GM18508 (cell line): ENCODE measurements around the gene UBP1.
"Not testable (repeated sequence)": the region's sequence is repeated elsewhere in the genome, so short reads cannot be mapped to it uniquely, and the experiment has no call there.

Experiments used
- ATAC-seq: cut with Tn5 transposase; IDR thresholded peaks from one replicate; pipeline ENCODE4 v1.9.1; 2021; ENCODE audit warnings: moderate number of reproducible peaks; ENCODE audit not compliant: insufficient read depth, unreplicated experiment

UBP1 gene

DNA sequence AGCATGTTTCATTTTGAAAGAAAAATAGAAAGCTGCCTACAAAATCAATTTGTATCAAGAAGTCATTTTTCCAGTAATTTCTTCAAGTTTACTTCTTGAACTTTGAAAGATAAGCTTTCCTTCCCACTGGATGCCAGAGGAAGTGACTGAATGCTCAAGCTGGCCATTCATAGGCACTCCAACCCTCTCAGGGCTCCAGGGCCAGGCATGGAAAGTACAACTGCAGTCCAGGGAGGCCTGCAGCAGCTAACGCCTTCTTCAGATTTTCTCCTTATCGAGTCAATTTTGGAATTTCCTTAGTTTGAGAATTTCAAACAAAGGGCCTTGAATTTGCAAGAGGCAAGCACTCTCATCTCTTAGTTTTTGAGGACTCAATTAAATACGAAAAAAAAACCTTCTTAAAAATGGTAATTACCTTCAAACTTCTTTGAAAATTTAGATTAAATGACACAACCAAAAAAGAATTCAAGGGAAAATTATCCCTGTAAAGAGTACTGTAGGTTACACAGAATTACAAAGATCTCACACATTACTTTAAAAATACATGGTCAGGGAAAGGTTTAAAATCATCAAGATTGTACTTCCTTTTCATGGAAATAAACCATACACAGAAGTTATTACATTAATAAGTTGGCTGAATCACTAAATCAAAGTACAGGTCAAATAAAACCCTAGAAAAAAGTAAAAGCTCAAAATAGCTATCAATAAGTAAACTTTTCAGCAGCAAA is 2.5 kb downstream of the UBP1 start:
- ATAC-seq, result no peak

DNA sequence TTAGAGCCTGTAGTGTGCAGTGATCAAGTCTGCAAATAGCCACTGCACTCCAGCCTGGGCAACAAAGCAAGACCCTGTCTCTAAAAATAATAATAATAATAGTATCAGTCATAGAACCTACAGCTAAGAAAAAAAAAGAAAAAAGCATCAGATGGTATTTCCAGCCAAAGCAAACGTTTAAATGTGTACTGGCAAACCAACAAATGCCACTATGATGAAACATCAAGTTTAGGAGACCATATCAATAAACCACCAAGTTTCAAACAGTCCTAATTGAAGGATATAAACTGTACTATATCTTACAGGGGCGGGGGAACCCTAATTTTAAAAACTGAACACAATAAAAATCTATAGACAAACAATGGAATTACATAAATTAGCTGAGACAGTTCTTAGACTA is 6.4 kb downstream of the UBP1 start:
- no peak for ATAC-seq

- ATAC-seq, result no peak
Measured at GRCh38 chr3:33430571-33430970, 9.6 kb downstream of the UBP1 start.

- no peak for ATAC-seq
Measured at GRCh38 chr3:33430061-33430460, 10.1 kb downstream of the UBP1 start.

GRCh38 chr3:33429306-33429705 is 10.9 kb downstream of the UBP1 start:
- ATAC-seq, result not testable (repeated sequence)

DNA sequence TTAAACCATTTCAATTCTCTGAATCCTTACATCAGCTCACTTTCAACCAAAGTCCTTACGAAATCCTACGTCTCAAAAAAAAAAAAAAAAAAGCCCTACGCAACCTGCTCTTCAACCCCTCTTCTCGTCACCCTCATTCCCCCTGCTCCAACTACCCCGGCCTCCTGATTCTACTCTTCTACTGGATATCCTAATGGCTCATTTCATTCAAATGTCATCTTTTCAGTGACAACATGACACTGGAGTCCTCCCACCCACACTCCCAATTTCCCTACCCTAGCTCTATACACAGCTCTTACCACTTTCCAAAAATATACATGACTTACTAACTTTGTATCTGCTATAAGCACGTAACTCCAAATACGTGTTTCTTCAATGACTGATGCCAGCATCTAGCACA is 11.5 kb downstream of the UBP1 start:
- ATAC-seq, result no peak

GRCh38 chr3:33426630-33427317 is 13.4 kb downstream of the UBP1 start:
- ATAC-seq, result no peak

DNA sequence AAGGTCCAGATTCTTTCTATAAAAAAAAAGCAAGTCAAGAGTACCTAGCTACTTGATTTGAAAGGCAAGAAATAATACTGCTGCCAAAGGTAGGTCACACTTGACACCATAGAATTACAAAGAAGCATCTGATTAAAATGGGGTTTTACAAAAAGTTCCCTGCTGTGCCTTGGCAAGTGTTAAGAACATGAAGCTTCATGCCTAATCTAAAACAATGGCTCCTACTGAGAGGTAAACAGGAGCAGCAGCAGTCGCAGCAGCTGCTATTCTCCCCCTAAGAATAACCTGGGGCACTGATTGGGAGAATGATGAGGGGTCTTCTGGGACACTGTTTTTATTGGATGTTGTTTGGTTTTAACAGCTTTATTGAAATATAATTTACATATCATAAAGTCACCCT is 14.1 kb downstream of the UBP1 start:
- ATAC-seq, result no peak

DNA sequence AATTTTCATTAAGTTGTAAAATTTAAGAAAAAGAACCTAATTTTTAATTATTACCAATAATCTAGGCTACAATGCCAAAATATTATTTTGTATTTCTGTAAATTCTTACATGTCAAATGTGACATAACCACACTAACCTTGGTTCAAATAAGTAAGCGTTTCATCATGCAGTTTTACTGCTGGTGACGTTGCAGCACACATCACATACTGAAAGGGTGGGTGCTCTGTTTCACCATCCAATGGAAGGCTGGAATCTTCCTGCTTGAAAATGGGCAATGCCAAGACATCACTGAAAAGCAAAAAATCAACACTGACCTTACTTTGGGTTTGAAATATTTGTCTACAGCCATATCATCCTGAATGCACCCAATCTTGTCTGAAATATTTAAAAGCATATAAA is 14.8 kb downstream of the UBP1 start:
- ATAC-seq, result no peak

- no peak for ATAC-seq
Measured at GRCh38 chr3:33424606-33425452, 15.4 kb downstream of the UBP1 start.

DNA sequence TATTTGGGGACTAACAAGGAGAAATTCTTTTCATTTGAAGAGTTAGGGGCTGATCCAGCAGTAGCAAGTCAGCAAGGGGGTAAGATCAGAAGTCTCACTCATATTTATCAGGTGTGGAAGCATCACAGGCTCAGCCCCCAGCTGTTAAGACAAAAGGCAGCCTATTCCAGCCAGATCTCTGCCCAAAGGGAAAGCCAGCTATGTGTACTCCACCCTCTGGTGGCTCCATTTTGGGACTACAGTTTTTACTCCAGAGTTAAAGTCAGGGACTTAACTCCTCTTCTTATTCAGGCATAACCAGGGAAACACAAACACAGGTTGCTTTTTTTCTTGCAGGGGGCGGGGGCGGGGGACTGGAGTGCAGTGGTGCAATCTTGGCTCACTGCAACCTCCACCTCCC is 19.2 kb downstream of the UBP1 start:
- no peak for ATAC-seq

DNA sequence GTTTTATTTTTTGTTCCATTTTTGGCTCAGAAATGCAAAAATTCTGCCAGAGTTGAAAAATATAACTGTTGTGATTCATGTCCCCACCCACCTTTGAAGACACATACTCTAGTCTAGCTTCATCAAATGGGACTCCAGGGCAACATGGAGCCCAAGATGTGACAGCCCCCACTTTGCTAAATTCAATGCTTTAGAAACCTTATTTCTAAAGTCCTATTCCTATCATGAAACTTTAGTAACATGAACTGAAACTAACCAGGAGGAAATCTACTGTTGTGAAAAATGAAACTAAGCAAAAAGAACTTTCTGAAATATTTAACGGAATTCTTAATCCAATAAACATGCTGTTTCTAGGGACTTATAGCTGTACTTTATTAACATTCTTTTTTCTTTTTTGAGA is 20.3 kb downstream of the UBP1 start:
- ATAC-seq, result no peak

- no peak for ATAC-seq
Measured at GRCh38 chr3:33417066-33417673, 23.0 kb downstream of the UBP1 start.

GRCh38 chr3:33410816-33411215 is 29.4 kb downstream of the UBP1 start:
- ATAC-seq, result not testable (repeated sequence)

DNA sequence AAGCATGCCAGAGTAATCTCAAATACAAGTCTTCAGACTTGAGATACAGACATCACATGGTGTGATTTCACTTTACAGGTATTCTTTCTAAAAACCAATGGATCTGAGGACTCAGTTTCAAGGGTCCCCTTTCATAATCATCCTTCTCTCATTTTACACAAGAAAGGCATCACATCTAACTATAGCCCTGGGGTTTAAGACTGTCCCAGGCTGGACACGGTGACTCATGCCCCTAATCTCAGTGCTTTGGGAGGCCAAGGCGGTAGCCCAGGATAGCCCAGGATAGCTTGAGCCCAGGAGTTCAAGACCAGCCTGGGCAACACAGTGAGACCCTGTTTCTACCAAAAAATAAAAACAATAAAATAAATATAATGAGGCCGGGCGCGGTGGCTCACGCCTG is 36.4 kb downstream of the UBP1 start:
- no peak for ATAC-seq

DNA sequence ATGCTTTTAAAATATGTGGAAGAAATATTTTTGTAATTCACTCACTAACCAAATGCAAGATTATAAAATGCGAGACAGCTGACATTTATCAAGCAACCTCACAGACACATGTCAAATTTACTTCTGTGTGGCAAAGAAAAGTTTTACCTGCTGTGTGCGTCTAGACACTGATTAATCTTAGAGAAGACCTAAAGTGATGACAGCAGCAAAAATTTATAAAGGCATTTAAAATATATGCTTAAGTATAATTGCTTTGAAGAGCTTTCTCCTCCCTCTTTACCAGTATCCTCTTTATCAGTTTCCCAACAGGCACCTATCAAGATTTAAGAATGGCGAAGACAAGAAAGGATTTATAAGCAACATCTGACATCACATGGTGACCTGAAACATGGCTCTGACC is 37.3 kb downstream of the UBP1 start:
- ATAC-seq, result no peak

DNA sequence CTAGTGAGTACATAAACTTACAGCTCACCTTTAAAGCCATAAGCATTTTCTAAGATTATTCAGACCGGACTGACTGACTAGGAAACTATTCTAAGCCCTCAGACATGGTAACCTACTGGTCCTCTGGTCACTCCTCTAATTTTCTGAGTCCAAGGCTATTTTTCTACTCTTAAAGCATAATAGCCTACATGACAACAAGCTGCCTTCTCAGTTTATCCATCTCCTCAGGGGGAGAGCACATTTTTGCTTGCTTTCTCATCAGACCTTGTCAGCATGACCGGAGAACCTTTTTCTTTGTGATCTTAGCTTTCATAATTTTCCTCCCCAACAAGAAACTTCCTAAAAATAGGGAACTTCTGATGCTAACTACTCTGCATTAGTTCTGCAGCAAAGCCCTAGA is 38.4 kb downstream of the UBP1 start:
- no peak for ATAC-seq

DNA sequence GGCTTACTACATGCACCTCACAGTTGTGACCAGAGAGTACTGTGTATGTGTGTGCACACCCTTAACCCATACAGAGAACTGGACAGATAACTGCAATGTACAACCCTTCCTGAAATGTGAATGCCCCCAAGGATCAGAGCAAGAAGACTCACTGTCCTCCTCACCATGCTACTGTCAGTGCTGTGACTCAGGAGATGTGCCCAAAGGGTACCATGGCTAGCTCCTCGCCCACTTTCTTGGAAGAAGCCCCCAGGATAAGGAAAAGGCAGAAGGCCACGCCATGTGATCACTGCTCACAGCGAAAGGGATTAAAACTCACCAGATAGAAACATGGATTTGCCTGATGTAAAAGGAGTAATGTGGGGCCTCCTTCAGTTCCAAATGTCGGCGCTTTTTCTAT is 41.8 kb downstream of the UBP1 start:
- no peak for ATAC-seq

DNA sequence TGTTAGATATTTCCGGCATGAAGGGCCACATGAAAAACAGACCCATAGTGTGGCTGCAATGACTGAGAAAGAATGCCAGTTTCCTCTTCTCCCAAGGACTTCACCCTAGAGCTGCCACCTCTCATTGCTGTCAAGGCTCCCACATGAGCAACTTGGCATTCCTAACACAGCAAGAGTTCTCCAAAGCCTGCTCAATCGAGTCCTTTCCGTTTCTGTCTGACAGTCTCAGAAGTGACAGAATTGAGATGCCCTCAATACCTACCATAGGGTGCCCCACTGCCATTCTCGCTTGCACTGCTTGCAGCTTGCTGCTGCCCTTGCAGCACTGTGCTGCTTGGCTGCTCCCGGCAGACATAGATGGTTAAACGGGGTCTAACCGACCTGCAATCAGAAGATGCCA is 44.3 kb downstream of the UBP1 start:
- no peak for ATAC-seq

DNA sequence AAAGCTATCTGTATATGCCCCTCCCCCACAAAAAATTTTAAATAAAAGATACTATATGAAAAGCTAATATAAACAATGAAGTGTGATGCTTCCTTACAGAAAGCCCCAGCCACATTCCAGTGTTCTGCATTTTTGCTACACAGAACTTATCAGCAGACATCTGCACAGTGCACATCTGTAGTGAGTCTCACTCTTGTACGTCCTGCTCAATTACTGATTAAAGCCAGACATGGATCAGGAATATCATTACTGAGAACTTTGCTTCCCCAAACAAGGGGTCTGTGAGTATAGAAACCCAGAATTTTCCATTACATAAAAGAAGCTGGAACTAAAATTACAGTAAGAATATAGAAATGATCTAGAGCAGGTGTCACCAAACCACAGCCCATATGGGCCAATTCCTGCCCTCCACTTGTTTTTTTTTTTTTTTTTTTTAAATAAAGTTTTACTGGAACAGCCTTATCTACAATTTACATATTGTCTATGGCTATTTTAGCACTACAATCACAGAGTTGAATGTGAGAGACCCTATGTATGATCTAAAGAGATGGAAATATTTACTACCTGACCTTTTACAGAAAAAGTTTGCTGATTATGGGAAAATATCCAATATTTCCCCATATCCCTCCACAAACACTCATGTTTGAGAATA is 45.7 kb downstream of the UBP1 start:
- no peak for ATAC-seq
